ENCODE data around the gene HOXA7. TPM values are rescaled to one million over a fixed set of nuclear protein-coding genes. Genes with fewer than 3 reads are reported as not detected.

HOXA7 gene
- total RNA-seq, 1 donor from 2014 or later: not detected

GRCh38 chr7:27165996-27166530 lies 9.6 kb upstream of the HOXA7 start:
- Mint-ChIP-seq H3K27ac (ENCODE audit: unreplicated experiment) (no peak overlapping the region), H3K9me3 (ENCODE audit: unreplicated experiment) (peaks cover 17% of the 10 kb centered on the region), H3K36me3 (ENCODE audit: unreplicated experiment) (peaks cover 4% of the 10 kb centered on the region), H3K4me1 (ENCODE audit: low read depth, unreplicated experiment) (peaks cover 2% of the 10 kb centered on the region), H3K4me3 (ENCODE audit: unreplicated experiment) (no peak overlapping the region), H3K27me3 (ENCODE audit: unreplicated experiment) (peaks cover 44% of the 10 kb centered on the region)
- TF ChIP-seq CTCF (IDR thresholded peaks at IDR 0.05; ENCODE audit: partially characterized antibody, unreplicated experiment): no peak
- DNase-seq: peak; percentile 25

GRCh38 chr7:27165089-27165995 lies 8.9 kb upstream of the HOXA7 start, which contains the start of gene HOXA9:
HOXA9 (minus strand) TSS chr7:27165537; CDS start chr7:27165457, 80 bp downstream.
- DNase-seq: peak; percentile 11
- peak within 1 kb of the TSS; percentile 34 for H3K4me3 Mint-ChIP-seq (ENCODE audit: unreplicated experiment)
- peaks cover 2% of the 10 kb centered on the region for H3K4me1 Mint-ChIP-seq (ENCODE audit: low read depth, unreplicated experiment)
- no peaks in the 10 kb centered on the region for H3K36me3 Mint-ChIP-seq (ENCODE audit: unreplicated experiment)
- H3K9me3 Mint-ChIP-seq (ENCODE audit: unreplicated experiment): peaks cover 16% of the 10 kb centered on the region
- no peak for TF ChIP-seq CTCF (IDR thresholded peaks at IDR 0.05; ENCODE audit: partially characterized antibody, unreplicated experiment)
- no peak within 1 kb of the TSS for H3K27ac Mint-ChIP-seq (ENCODE audit: unreplicated experiment)
- H3K27me3 Mint-ChIP-seq (ENCODE audit: unreplicated experiment): peaks cover 43% of the 10 kb centered on the region

GRCh38 chr7:27164367-27165088 lies 8.1 kb upstream of the HOXA7 start:
- Mint-ChIP-seq H3K4me3 (ENCODE audit: unreplicated experiment) (no peak overlapping the region), H3K4me1 (ENCODE audit: low read depth, unreplicated experiment) (peaks cover 2% of the 10 kb centered on the region), H3K27me3 (ENCODE audit: unreplicated experiment) (peaks cover 46% of the 10 kb centered on the region), H3K9me3 (ENCODE audit: unreplicated experiment) (peaks cover 16% of the 10 kb centered on the region), H3K36me3 (ENCODE audit: unreplicated experiment) (peaks cover 5% of the 10 kb centered on the region), H3K27ac (ENCODE audit: unreplicated experiment) (no peak overlapping the region)
- TF ChIP-seq CTCF (IDR thresholded peaks at IDR 0.05; ENCODE audit: partially characterized antibody, unreplicated experiment): no peak
- DNase-seq: peak; percentile 68

- Mint-ChIP-seq H3K27me3 (ENCODE audit: unreplicated experiment) (peaks cover 46% of the 10 kb centered on the region), H3K27ac (ENCODE audit: unreplicated experiment) (no peak overlapping the region), H3K9me3 (ENCODE audit: unreplicated experiment) (peaks cover 16% of the 10 kb centered on the region), H3K4me1 (ENCODE audit: low read depth, unreplicated experiment) (peaks cover 2% of the 10 kb centered on the region), H3K36me3 (ENCODE audit: unreplicated experiment) (peaks cover 6% of the 10 kb centered on the region), H3K4me3 (ENCODE audit: unreplicated experiment) (no peak overlapping the region)
- TF ChIP-seq CTCF (IDR thresholded peaks at IDR 0.05; ENCODE audit: partially characterized antibody, unreplicated experiment): no peak
- DNase-seq: no peak
Measured at GRCh38 chr7:27164045-27164366, 7.5 kb upstream of the HOXA7 start.

Measured in glutamatergic neuron (in vitro differentiated cells).